LHCN-M2 (cell line): ENCODE measurements around the gene ASPSCR1. TPM values are rescaled to one million over a fixed set of nuclear protein-coding genes. Genes with fewer than 3 reads are reported as not detected.

Source experiments
- DNase-seq: peaks from one replicate; pipeline ENCODE4 v3.0.0-alpha.2; 2012; ENCODE audit warnings: low read depth
- total RNA-seq: library from RNA; depleted of rRNA; stranded (reverse); fragments of >200 nt; gene quantifications from 2 replicates; pipeline ENCODE4 v1.2.3, GENCODE V29; 2014

Gene ASPSCR1
- total RNA-seq, 1 experiment from 2014 or later, result 25.9 TPM

GRCh38 chr17:81999587-81999975, 22.2 kb downstream of the ASPSCR1 start:
- no peak for DNase-seq

GRCh38 chr17:81999976-82000802, 22.8 kb downstream of the ASPSCR1 start:
- no peak for DNase-seq

- no peak for DNase-seq
These were observed 23.6 kb downstream of the ASPSCR1 start for GRCh38 chr17:82000803-82001570.

- DNase-seq, result no peak
These were observed 24.2 kb downstream of the ASPSCR1 start for GRCh38 chr17:82001571-82002056.

- DNase-seq, result peak; percentile 95
These were observed 26.3 kb downstream of the ASPSCR1 start for GRCh38 chr17:82003411-82004381.

GRCh38 chr17:82004517-82005455, 27.4 kb downstream of the ASPSCR1 start:
- no peak for DNase-seq

GRCh38 chr17:82005701-82006348, 28.4 kb downstream of the ASPSCR1 start:
- DNase-seq, result no peak

- DNase-seq, result no peak
These were observed 29.2 kb downstream of the ASPSCR1 start for GRCh38 chr17:82006468-82007227.

GRCh38 chr17:82007228-82007494, 29.7 kb downstream of the ASPSCR1 start:
- no peak for DNase-seq

- DNase-seq, result peak; percentile 55
These were observed 30.2 kb downstream of the ASPSCR1 start for GRCh38 chr17:82007495-82008257.

GRCh38 chr17:82008258-82008940, 31.0 kb downstream of the ASPSCR1 start:
- no peak for DNase-seq

GRCh38 chr17:82008941-82009405, 31.5 kb downstream of the ASPSCR1 start:
- DNase-seq, result no peak

- DNase-seq, result no peak
These were observed 32.0 kb downstream of the ASPSCR1 start for GRCh38 chr17:82009413-82009812.

- DNase-seq, result no peak
These were observed 33.4 kb downstream of the ASPSCR1 start for GRCh38 chr17:82010575-82011525.

- no peak for DNase-seq
These were observed 34.3 kb downstream of the ASPSCR1 start for GRCh38 chr17:82011617-82012187.

GRCh38 chr17:82012261-82012639, 34.8 kb downstream of the ASPSCR1 start:
- DNase-seq, result no peak
